GM23248 (cell line): ENCODE measurements around the gene OPCML.

ENCODE experiments used
- EZH2 ChIP-seq: fragments of 200-600 bp; sonication (generic); IDR thresholded peaks from 2 replicates; pipeline ENCODE4 v1.6.1; 2018; ENCODE audit warnings: antibody characterized with exemption, mild to moderate bottlenecking; ENCODE audit not compliant: insufficient read depth, poor library complexity, severe bottlenecking
- EZH2phosphoT487 ChIP-seq: fragments of 200-600 bp; sonication (generic); IDR thresholded peaks from 2 replicates; pipeline ENCODE4 v1.6.1; 2018; ENCODE audit warnings: antibody characterized with exemption, moderate library complexity, mild to moderate bottlenecking, low read depth; ENCODE audit not compliant: insufficient read depth

DNA sequence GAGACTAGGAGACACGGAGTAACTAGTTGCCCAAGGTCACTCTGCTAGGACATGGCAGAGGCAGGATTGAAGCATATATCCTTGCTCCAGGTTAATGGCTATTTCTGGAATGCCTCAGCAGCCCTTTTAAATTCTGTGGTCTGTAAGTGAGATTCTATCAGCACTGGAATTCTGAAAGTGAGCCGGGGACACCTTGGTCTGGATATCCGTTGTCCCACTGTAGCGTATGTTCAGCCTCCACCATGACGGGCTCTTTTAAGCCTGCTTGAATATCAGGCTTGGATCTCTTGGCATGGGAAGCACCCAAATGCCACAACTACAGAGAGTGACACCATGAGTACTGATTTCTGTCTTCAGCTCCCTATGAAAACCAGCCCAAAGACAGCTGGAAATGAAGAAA, 254.4 kb downstream of the OPCML start:
- TF ChIP-seq EZH2phosphoT487: no peak
- no peak for TF ChIP-seq EZH2
